ENCODE measurements around the gene ARL15. TPM values are rescaled to one million over a fixed set of nuclear protein-coding genes. Genes with fewer than 3 reads are reported as not detected.

The ARL15 gene
- total RNA-seq, 3 donors from 2014 or later, result 29.0 to 65.0 (median 42.9) TPM

DNA sequence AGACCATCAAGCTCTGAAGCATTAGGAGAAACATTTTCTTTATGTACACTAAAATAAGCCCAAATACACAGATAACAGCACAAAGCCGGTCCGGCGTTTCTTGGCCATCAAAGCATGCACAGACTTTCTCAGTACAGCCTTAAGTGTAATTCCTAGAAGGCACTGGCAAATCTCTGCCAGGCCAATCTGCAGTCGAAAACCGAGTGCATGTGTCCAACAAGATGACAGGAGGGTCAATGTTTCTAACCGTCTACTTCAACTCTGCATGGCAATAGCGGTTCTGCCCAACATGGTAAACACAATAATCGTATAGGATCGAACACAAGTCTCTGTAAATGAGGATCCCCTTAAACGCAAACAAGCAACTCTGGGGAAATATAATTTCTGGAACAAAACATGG is 1.1 kb downstream of the ARL15 start:
- Histone ChIP-seq H3K27me3 (no peaks in the 10 kb centered on the region), H3K4me1 (no peaks in the 10 kb centered on the region), H3K9me3 (no peaks in the 10 kb centered on the region), H3K4me3 (peak overlapping the region; percentile 89 to 96 (median 96)), H3K27ac (peak overlapping the region; percentile 87 to 92), H3K36me3 (no peaks in the 10 kb centered on the region)
- intact Hi-C loops (cut with DNase I; ENCODE audit: low total_unique reads), result no loop called here
- TF ChIP-seq POLR2A (IDR thresholded peaks at IDR 0.05), result no peak
- TF ChIP-seq POLR2AphosphoS5 (IDR thresholded peaks at IDR 0.05), result no peak
- no peak for TF ChIP-seq CTCF (IDR thresholded peaks at IDR 0.05)
- DNase-seq (ENCODE audit: low spot score in 2 of 2), result no peak

GRCh38 chr5:54307583-54307982 is 2.8 kb downstream of the ARL15 start:
- no peaks in the 10 kb centered on the region for H3K27me3 ChIP-seq
- intact Hi-C loops (cut with DNase I; ENCODE audit: low total_unique reads), result no loop called here
- no peak for TF ChIP-seq CTCF (IDR thresholded peaks at IDR 0.05)
- no peak for TF ChIP-seq POLR2A (IDR thresholded peaks at IDR 0.05)
- no peak for TF ChIP-seq POLR2AphosphoS5 (IDR thresholded peaks at IDR 0.05)
- no peak for DNase-seq (ENCODE audit: low spot score in 2 of 2)
- no peaks in the 10 kb centered on the region for H3K9me3 ChIP-seq
- H3K36me3 ChIP-seq, result no peaks in the 10 kb centered on the region
- no peaks in the 10 kb centered on the region for H3K4me1 ChIP-seq
- H3K4me3 ChIP-seq, result no peak overlapping the region
- no peak overlapping the region for H3K27ac ChIP-seq

GRCh38 chr5:54306893-54307292 is 3.5 kb downstream of the ARL15 start:
- Histone ChIP-seq H3K27ac (no peak overlapping the region), H3K36me3 (no peaks in the 10 kb centered on the region), H3K27me3 (no peaks in the 10 kb centered on the region), H3K4me1 (no peaks in the 10 kb centered on the region), H3K4me3 (no peak overlapping the region), H3K9me3 (no peaks in the 10 kb centered on the region)
- intact Hi-C loops (cut with DNase I; ENCODE audit: low total_unique reads), result no loop called here
- no peak for TF ChIP-seq POLR2AphosphoS5 (IDR thresholded peaks at IDR 0.05)
- no peak for TF ChIP-seq CTCF (IDR thresholded peaks at IDR 0.05)
- no peak for TF ChIP-seq POLR2A (IDR thresholded peaks at IDR 0.05)
- no peak for DNase-seq (ENCODE audit: low spot score in 2 of 2)

GRCh38 chr5:54305737-54306136 is 4.6 kb downstream of the ARL15 start:
- no peak for DNase-seq (ENCODE audit: low spot score in 2 of 2)
- intact Hi-C loops (cut with DNase I; ENCODE audit: low total_unique reads), result no loop called here

DNA sequence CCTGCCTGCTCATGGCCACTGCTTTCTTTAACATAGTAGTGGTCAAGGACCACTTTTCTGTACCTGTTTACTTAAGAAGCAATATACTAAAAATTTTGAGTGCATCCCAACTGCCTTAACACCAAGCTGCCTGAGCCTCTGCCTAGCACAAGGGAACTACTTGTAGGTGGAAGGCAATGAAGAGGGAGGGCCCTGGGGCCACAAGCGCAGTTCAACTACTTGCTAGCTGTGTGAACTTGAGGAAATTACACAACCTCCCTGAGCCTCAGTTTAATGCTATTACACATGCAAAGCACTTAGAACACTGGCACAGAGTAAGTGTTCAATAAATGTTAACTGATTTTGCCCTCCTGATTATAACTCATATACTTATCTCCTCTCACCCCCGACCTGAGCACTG is 6.3 kb downstream of the ARL15 start:
- Histone ChIP-seq H3K27me3 (no peaks in the 10 kb centered on the region), H3K9me3 (no peaks in the 10 kb centered on the region), H3K4me3 (no peak overlapping the region), H3K4me1 (no peaks in the 10 kb centered on the region), H3K27ac (no peak overlapping the region), H3K36me3 (no peaks in the 10 kb centered on the region)
- no peak for TF ChIP-seq CTCF (IDR thresholded peaks at IDR 0.05)
- no peak for TF ChIP-seq POLR2AphosphoS5 (IDR thresholded peaks at IDR 0.05)
- TF ChIP-seq POLR2A (IDR thresholded peaks at IDR 0.05), result no peak
- no peak for DNase-seq (ENCODE audit: low spot score in 2 of 2)
- intact Hi-C loops (cut with DNase I; ENCODE audit: low total_unique reads), result no loop called here

More at GRCh38 chr5:54305737-54306136, 4.6 kb downstream of the ARL15 start:
- Histone ChIP-seq H3K27me3 (no peaks in the 10 kb centered on the region), H3K4me1 (no peaks in the 10 kb centered on the region), H3K9me3 (no peaks in the 10 kb centered on the region), H3K36me3 (no peaks in the 10 kb centered on the region), H3K4me3 (no peak overlapping the region), H3K27ac (no peak overlapping the region)
- no peak for TF ChIP-seq POLR2A (IDR thresholded peaks at IDR 0.05)
- no peak for TF ChIP-seq POLR2AphosphoS5 (IDR thresholded peaks at IDR 0.05)
- no peak for TF ChIP-seq CTCF (IDR thresholded peaks at IDR 0.05)

Data from breast epithelium (tissue), 4 donors.